Cardiac fibroblast (primary cell): Measurements from ENCODE around the gene SMYD2.

Experiments
- DNase-seq, 2 donors: peaks; one replicate each; pipeline versions ENCODE4 v3.0.0 to v3.0.0-alpha.2; 2010; ENCODE audit warnings: low read depth in 2 of 2
- H3K4me3 ChIP-seq, 2 donors: replicated peaks in 1 of 2; 1 replicate in 1 of 2; 2 replicates in 1 of 2; pipeline ENCODE4 v1.5.1; 2011; ENCODE audit warnings: low read depth in 2 of 2, low read length in 2 of 2, mild to moderate bottlenecking in 2 of 2, moderate library complexity in 1 of 2
- TF ChIP-seq, protein P1 (sequence below): IDR thresholded peaks from one replicate; pipeline ENCODE4 v1.5.1; 2011; ENCODE audit warnings: low read depth, mild to moderate bottlenecking, low read length, inconsistent platforms

Gene SMYD2

DNA sequence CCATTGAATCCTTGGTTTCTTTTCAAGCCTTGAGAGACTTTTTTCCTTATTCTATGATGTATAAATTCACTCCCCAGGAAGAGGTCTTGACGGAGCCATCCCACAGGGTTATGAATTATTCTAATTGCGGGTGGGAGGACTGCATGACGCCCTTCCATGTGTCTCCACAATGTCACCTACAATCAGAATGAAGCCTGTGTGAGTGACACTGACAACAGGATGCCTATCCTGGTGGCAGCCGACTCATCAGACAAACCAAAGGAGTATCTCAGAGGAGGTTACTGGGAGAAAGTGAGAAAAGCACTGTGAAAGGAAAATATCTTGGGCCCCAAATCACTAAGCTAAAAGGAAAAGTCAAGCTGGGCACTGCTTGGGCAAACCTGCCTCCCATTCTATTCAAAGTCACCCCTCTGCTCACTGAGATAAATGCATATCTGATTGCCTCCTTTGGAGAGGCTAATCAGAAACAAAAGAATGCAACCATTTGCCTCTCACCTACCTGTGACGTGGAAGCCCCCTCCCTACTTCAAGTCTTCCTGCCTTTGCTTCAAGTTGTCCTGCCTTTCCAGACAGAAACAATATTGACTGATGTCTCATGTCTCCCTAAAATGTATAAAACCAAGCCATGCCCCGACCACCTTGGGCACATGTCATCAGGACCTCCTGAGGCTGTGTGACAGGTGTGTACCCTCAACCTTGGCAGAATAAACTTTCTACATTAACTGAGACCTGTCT is 98.4 kb downstream of the SMYD2 start:
- H3K4me3 ChIP-seq, result no peak overlapping the region
- DNase-seq, result no peak
- TF ChIP-seq, protein P1, sequence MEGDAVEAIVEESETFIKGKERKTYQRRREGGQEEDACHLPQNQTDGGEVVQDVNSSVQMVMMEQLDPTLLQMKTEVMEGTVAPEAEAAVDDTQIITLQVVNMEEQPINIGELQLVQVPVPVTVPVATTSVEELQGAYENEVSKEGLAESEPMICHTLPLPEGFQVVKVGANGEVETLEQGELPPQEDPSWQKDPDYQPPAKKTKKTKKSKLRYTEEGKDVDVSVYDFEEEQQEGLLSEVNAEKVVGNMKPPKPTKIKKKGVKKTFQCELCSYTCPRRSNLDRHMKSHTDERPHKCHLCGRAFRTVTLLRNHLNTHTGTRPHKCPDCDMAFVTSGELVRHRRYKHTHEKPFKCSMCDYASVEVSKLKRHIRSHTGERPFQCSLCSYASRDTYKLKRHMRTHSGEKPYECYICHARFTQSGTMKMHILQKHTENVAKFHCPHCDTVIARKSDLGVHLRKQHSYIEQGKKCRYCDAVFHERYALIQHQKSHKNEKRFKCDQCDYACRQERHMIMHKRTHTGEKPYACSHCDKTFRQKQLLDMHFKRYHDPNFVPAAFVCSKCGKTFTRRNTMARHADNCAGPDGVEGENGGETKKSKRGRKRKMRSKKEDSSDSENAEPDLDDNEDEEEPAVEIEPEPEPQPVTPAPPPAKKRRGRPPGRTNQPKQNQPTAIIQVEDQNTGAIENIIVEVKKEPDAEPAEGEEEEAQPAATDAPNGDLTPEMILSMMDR, result no peak

DNA sequence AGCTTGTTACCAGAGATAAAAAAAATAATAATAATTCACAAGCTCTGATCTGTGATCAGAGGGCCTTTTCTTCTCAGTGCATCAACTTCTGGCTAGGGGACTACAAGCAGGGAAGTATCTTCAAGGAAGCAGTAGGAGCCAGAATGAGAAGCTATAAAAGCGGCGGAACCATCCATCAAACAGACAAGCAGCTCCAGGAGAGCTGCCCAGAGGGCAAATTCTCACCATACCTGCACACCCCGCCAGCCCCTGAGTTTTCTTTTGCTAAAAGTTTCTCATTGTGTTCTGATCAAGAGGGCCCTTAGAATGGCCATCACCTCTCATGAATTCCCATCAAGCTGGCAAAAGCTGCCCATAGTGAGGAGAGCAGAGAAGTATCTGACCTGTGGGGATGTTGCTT is 99.4 kb downstream of the SMYD2 start:
- TF ChIP-seq, protein P1, result no peak
- DNase-seq, result no peak

DNA sequence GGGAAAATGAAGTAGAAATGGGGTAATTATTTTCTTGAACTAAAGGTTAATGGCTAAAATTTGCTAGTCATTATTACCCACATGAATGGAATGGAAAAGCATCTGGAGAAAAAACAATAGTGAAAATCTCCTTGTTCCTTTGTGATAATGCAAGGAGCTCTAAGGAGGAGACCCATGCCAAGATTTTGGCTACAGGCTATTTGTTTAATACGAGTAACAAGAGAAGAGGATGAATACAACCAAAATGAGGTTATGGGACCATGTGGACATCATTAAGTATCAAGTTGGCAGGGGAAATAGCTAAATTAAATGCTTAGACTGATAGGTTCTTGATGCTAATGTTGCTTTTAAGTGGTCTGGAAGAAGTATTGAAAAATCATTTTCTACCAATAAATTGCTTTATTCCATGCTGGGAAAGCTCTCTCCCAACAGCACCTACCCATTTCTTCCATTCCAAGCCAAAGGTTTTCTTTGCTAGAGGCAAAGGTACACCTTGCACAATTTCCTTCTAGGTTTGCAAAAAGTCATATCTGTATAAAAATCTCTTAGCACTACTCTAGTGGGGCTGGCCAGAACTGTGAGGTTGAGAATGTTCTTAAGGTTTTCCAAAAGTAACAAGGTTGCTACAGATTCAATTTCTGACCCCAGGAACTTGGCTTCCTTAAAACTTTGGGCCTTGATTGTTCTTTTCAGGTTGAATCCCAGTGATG is 100.2 kb downstream of the SMYD2 start:
- H3K4me3 ChIP-seq, result no peak overlapping the region
- TF ChIP-seq, protein P1, result no peak
- no peak for DNase-seq

More for the DNA sequence above, 99.4 kb downstream of the SMYD2 start:
- H3K4me3 ChIP-seq, result no peak overlapping the region

DNA sequence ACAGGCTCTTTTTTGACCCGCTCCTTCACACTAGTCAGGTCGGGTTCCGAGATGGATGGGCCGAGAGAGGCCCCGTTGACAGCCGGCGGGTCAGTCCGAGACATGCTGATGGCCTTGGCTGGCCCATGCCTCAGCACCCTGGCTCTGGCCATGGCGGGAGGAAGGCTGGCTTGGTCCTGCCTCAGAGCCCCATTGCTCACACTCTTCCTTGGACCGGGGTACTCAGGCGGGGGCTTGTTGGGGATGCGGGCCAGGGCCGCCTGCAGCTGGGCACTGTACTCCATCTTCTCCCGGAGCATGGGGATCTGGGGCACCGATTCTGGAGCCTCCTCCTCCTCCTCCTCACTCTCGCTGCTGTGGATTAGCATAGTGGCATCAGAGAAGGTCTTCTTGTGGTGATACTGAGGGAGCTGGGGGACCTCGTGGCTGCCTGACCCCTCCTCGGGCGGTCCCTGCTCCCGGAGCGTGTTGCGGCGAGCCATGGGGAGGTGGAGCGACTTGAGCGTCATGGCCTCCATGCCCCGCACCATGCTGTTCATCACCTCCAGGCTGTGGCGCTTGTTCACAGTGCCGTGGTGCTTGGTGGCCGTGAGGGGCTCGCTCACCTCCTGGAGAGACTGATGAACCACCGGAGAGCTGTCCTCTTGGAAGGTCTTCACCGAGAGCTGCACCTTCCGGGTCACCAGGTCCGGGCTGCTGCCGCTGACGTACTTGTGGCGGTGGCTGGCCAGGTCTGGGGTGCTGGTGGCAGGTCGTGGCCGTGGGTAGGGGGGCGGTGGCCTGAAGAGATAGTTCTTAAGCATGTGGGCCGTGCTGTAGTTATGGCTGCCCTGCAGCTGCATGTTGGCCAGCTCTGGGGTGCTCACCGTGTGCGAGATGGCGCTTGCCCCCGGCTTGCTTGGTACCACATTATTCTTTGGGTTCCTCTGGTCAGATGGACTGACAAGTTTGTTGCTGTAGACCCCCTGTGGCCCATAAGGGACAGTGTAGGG is 102.7 kb downstream of the SMYD2 start:
- TF ChIP-seq, protein P1, result no peak
- H3K4me3 ChIP-seq, result no peak overlapping the region
- no peak for DNase-seq

DNA sequence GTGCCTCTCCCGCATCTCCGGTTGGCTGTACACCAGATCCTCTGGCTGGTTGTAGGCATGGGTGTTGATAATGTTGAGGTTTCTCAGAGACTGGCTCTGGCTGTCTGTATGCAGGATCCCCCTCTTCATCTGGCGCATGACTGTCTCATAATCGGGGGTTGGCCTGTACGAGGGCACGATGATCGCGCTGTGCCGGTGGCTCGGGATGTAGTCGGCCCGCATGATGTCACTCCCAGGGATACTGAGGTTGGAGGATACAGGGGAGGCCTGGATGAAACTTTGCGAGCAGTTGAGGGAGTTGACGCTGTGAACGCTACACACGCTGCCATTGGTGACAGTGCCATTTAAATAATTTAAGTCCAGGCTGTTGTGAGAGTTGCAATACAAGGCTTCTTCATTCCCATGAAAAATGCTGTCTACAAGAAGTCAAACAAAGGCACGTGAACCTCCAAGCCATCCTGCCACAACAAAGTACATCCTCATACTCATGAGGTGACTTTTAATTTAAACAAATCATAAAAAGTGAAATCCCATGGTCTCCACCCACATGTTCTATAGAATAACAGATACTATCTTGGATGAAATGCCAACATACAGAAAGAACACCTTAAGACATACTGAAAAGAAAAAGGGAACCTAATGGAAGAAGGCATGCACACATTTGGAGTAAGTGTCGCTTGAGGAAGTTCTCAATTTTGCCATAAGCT is 103.6 kb downstream of the SMYD2 start:
- H3K4me3 ChIP-seq, result no peak overlapping the region
- DNase-seq, result no peak
- TF ChIP-seq, protein P1, result no peak

DNA sequence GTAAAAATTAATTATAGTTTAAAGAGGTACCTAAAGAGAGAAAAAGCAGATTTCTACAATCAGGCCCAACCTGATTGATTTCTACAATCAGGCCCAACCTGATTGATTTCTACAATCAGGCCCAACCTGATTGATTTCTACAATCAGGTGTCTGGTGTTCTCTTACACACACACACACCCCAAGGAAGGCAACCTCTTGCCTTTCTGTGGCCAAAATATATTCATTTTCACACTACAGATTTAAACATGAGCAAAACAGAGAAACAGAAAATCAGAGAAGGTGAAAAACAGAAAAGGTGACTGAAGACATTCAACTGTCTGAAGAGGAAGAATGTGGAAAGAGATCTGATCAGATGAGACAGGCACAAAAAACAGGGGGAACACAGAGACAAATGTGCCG is 104.5 kb downstream of the SMYD2 start:
- DNase-seq, result no peak
- no peak overlapping the region for H3K4me3 ChIP-seq
- TF ChIP-seq, protein P1, result no peak
